GM12872 (cell line): ENCODE results near the gene NANOS1.

Source experiments
- CTCF ChIP-seq: IDR thresholded peaks from 3 replicates; pipeline ENCODE4 v1.5.1; 2011; ENCODE audit warnings: low read depth, mild to moderate bottlenecking, low read length, moderate library complexity; ENCODE audit not compliant: insufficient read depth

NANOS1 gene

GRCh38 chr10:119022846-119023552 lies 6.5 kb upstream of the NANOS1 start:
- no peak for TF ChIP-seq CTCF

GRCh38 chr10:119023553-119023868 lies 6.0 kb upstream of the NANOS1 start:
- TF ChIP-seq CTCF: no peak

DNA sequence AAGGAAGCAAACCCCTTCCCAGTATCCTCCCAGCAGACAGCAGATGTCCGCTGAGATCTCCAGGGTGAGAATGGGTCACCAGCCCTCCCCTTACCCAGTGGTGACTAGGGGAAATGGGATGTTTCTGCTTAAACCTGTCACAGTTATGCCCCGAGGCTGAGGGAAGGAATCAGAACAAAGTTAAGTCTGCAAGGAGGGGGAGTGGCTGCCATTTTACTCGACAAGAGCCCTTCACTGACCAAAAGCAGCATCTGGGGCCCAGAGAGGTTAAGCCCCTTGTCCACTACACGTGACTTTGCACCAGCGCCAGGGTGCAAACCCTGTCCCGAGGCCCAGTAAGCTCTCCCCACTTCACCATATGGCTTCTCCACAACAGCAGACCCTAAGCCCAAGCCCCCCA lies 4.6 kb upstream of the NANOS1 start:
- no peak for TF ChIP-seq CTCF

- no peak for TF ChIP-seq CTCF
Measured at GRCh38 chr10:119025336-119025735, 4.2 kb upstream of the NANOS1 start.

GRCh38 chr10:119025776-119026175 lies 3.7 kb upstream of the NANOS1 start:
- TF ChIP-seq CTCF: no peak

DNA sequence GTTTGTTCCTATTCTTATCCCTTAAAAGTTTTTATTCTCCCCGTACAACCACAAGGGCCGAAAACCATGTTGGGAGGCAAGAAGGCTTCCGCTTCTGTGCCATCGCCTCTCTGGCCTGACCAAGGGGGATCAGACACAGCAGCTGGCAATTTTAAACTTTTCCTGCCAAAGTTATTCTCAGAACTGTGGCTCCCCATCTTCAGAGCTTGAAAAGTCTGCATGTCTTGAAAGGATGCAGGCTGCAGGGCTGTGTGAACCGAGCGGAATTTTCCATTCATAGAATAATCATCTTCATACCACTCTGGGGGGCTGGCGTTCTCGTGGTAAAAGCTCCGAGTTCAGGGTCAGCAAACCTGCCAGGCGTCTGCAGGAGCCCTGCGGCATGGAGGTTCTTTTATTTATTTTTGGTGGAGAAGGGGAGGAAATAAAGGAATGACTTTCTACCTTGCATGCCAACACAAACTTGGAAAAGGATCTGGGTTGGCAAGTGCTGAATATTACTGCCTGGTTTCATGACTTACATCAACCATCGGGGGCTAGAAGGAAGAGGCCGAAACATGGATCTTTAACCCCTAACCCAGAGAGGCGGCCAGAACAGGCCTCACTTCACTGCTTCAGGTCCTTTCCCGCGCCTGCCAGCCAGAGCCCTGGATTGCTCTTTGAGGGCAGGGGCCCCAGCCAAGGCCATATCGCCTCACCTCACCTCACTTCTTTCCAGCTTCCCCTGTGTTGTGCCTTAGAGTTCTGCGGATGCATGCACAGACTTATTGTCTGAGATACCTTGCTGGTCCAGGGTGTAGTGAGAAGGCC lies 3.0 kb upstream of the NANOS1 start:
- no peak for TF ChIP-seq CTCF

DNA sequence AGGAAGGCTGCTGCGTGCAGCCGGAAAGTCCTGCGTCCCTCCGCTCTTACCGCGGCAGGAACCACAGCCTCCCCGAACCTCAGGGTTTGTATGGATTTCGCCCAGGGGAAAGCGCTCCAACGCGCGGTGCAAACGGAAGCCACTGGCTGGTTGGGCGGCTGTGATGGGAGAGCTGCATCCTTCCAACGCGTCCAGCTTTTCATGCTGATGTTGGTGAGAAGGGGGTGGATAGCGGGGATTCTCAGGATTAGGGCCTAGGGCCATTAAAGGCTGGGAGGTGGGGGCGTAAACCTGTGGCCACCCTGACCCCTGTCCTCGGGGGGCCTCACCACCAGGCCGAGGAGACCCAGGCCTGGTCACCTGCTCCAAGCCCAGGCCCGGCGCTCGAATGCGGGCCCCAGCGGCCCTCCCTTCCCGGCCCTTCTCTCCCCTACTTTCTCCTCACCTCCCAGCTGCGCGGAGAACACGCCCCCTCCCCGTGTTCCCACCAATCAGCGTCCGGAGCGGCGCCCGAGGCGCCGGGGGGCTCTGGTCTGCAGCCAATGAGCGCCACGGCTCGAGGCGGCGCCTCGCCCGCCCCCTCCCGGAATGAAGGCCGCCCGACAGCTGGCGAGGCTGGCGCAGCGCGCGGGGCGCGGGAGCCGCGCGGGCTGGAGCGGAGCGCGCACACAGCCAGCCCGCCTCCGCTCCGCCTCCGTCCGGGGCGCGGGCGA lies 458 bp upstream of the NANOS1 start:
- TF ChIP-seq CTCF: peak; percentile 14; the same call in 1 of the 3 replicates
